Hepatocyte (in vitro differentiated cells): ENCODE measurements around the gene NFIX. TPM values are rescaled to one million over a fixed set of nuclear protein-coding genes. Genes with fewer than 3 reads are reported as not detected.
A peak's percentile ranks its signal among the peaks of the same experiment; 100 is the strongest.

Experiments
- DNase-seq: peaks from one replicate; pipeline ENCODE4 v3.0.0-alpha.2; 2016; ENCODE audit warnings: low spot score
- H2AFZ ChIP-seq: fragments of 200-600 bp; sonication (generic); 2 replicates; pipeline ENCODE4 v1.6.0; 2016; ENCODE audit warnings: antibody characterized with exemption, mild to moderate bottlenecking
- H3K27ac ChIP-seq: fragments of 200-600 bp; sonication (generic); 2 replicates; pipeline ENCODE4 v1.5.1; 2016; ENCODE audit warnings: mild to moderate bottlenecking
- H3K27me3 ChIP-seq: fragments of 200-600 bp; sonication (generic); 2 replicates; pipeline ENCODE4 v1.6.1; 2016
- H3K36me3 ChIP-seq: fragments of 200-600 bp; sonication (generic); replicated peaks from 2 replicates; pipeline ENCODE4 v1.5.1; 2016; ENCODE audit warnings: low read depth; ENCODE audit not compliant: insufficient read depth
- H3K4me1 ChIP-seq: fragments of 200-600 bp; sonication (generic); 2 replicates; pipeline ENCODE4 v1.5.1; 2016; ENCODE audit warnings: mild to moderate bottlenecking, moderate library complexity; ENCODE audit not compliant: insufficient read depth
- H3K4me2 ChIP-seq: fragments of 200-600 bp; sonication (generic); 2 replicates; pipeline ENCODE4 v1.6.0; 2016
- H3K4me3 ChIP-seq: fragments of 200-600 bp; sonication (generic); 2 replicates; pipeline ENCODE4 v1.5.1; 2016; ENCODE audit warnings: mild to moderate bottlenecking
- H3K79me2 ChIP-seq: fragments of 200-600 bp; sonication (generic); 2 replicates; pipeline ENCODE4 v1.6.0; 2017; ENCODE audit warnings: mild to moderate bottlenecking
- H3K9me2 ChIP-seq: fragments of 200-600 bp; sonication (generic); replicated peaks from 2 replicates; pipeline ENCODE4 v1.6.0; 2017; ENCODE audit warnings: mild to moderate bottlenecking; ENCODE audit not compliant: insufficient read depth
- H3K9me3 ChIP-seq: fragments of 200-600 bp; sonication (generic); 2 replicates; pipeline ENCODE4 v1.5.1; 2016; ENCODE audit warnings: low read depth, mild to moderate bottlenecking
- H4K20me1 ChIP-seq: fragments of 200-600 bp; sonication (generic); 2 replicates; pipeline ENCODE4 v1.6.0; 2016; ENCODE audit warnings: mild to moderate bottlenecking; ENCODE audit not compliant: insufficient read depth, poor library complexity, severe bottlenecking
- CTCF ChIP-seq: fragments of 200-600 bp; sonication (generic); IDR thresholded peaks from 2 replicates; pipeline ENCODE4 v1.5.1; 2016; ENCODE audit warnings: antibody characterized with exemption, mild to moderate bottlenecking; ENCODE audit not compliant: poor library complexity
- EZH2 ChIP-seq: fragments of 200-600 bp; sonication (generic); IDR thresholded peaks from 2 replicates; pipeline ENCODE4 v1.6.1; 2016; ENCODE audit warnings: antibody characterized with exemption, mild to moderate bottlenecking, borderline replicate concordance
- EZH2phosphoT487 ChIP-seq: fragments of 200-600 bp; sonication (generic); IDR thresholded peaks from one replicate; pipeline ENCODE4 v1.6.1; 2018; ENCODE audit warnings: antibody characterized with exemption, mild to moderate bottlenecking, low read depth, moderate library complexity; ENCODE audit not compliant: unreplicated experiment, severe bottlenecking
- WGBS: methylation state at CpG from one replicate; pipeline ENCODE4 v1.1.6; 2016; ENCODE audit warnings: low lambda C conversion rate; ENCODE audit errors: missing lambda C conversion rate; 5-methylcytosine and 5-hydroxymethylcytosine counted together
- polyA plus RNA-seq: library from polyadenylated mRNA; unstranded; fragments of >200 nt; fragmentation: Nextera tagmentation; extraction: Ambion mirVana; gene quantifications from 2 replicates; pipeline ENCODE4 v1.2.1, GENCODE V29; 2016
- total RNA-seq: library from RNA; depleted of rRNA; stranded (reverse); fragments of >200 nt; gene quantifications from 2 replicates; pipeline ENCODE4 v1.2.3, GENCODE V29; 2014

The NFIX gene
- total and polyA plus RNA-seq, 2 experiments from 2014 or later, result 10.2 to 12.8 TPM

GRCh38 chr19:13029893-13030292 lies 34.6 kb downstream of the NFIX start:
- 53% methylated on average over 10 of the region's 10 CpGs for WGBS
- TF ChIP-seq EZH2 (no peak), CTCF (peak; percentile 26), EZH2phosphoT487 (no peak)
- H3K36me3 ChIP-seq, result no peaks in the 10 kb centered on the region
- no peak for DNase-seq
- peaks cover 20% of the 10 kb centered on the region for H3K79me2 ChIP-seq
- no peak overlapping the region for H3K27ac ChIP-seq
- H3K4me2 ChIP-seq, result no peak overlapping the region
- H3K4me3 ChIP-seq, result no peak overlapping the region
- peaks cover 15% of the 10 kb centered on the region for H3K4me1 ChIP-seq
- H3K9me3 ChIP-seq, result no peaks in the 10 kb centered on the region
- no peaks in the 10 kb centered on the region for H3K9me2 ChIP-seq
- no peak overlapping the region for H2AFZ ChIP-seq
- peaks cover 18% of the 10 kb centered on the region for H4K20me1 ChIP-seq
- peaks cover 57% of the 10 kb centered on the region for H3K27me3 ChIP-seq

- Histone ChIP-seq H3K9me2 (no peaks in the 10 kb centered on the region), H2AFZ (no peak overlapping the region), H3K27me3 (peaks cover 45% of the 10 kb centered on the region), H3K4me1 (peaks cover 13% of the 10 kb centered on the region), H4K20me1 (peaks cover 12% of the 10 kb centered on the region), H3K27ac (no peak overlapping the region), H3K4me3 (no peak overlapping the region), H3K79me2 (peaks cover 12% of the 10 kb centered on the region), H3K4me2 (no peak overlapping the region), H3K36me3 (no peaks in the 10 kb centered on the region), H3K9me3 (no peaks in the 10 kb centered on the region)
- DNase-seq, result no peak
- WGBS, result 78% methylated on average over 11 of the region's 12 CpGs
- TF ChIP-seq EZH2 (no peak), CTCF (no peak), EZH2phosphoT487 (no peak)
These were observed 36.8 kb downstream of the NFIX start for GRCh38 chr19:13031917-13032623.

GRCh38 chr19:13032837-13033236 lies 37.6 kb downstream of the NFIX start:
- Histone ChIP-seq H3K27ac (no peak overlapping the region), H3K9me2 (no peaks in the 10 kb centered on the region), H4K20me1 (peaks cover 12% of the 10 kb centered on the region), H3K4me3 (no peak overlapping the region), H3K9me3 (no peaks in the 10 kb centered on the region), H3K36me3 (no peaks in the 10 kb centered on the region), H3K79me2 (peaks cover 10% of the 10 kb centered on the region), H3K4me1 (peaks cover 18% of the 10 kb centered on the region), H3K27me3 (peaks cover 38% of the 10 kb centered on the region), H3K4me2 (no peak overlapping the region), H2AFZ (no peak overlapping the region)
- 97% methylated on average over 13 of the region's 13 CpGs for WGBS
- TF ChIP-seq EZH2 (no peak), EZH2phosphoT487 (no peak), CTCF (no peak)
- no peak for DNase-seq
